DMS53 treated with DMSO at 0.1 percent for 48 hours (cell line): ENCODE results near the gene GGCT.

Experiments used
- DNase-seq: peaks from one replicate; lab custom pipeline; 2025; ENCODE audit not compliant: unreplicated experiment; lab: John Stamatoyannopoulos, UW

The GGCT gene

GRCh38 chr7:30465046-30465810, 39.4 kb downstream of the GGCT start:
- DNase-seq = no peak

GRCh38 chr7:30464231-30464671, 40.4 kb downstream of the GGCT start:
- no peak for DNase-seq

GRCh38 chr7:30463405-30464145, 41.1 kb downstream of the GGCT start:
- DNase-seq = no peak

GRCh38 chr7:30462179-30462578, 42.5 kb downstream of the GGCT start:
- no peak for DNase-seq

GRCh38 chr7:30460246-30460633, 44.4 kb downstream of the GGCT start:
- no peak for DNase-seq

DNA sequence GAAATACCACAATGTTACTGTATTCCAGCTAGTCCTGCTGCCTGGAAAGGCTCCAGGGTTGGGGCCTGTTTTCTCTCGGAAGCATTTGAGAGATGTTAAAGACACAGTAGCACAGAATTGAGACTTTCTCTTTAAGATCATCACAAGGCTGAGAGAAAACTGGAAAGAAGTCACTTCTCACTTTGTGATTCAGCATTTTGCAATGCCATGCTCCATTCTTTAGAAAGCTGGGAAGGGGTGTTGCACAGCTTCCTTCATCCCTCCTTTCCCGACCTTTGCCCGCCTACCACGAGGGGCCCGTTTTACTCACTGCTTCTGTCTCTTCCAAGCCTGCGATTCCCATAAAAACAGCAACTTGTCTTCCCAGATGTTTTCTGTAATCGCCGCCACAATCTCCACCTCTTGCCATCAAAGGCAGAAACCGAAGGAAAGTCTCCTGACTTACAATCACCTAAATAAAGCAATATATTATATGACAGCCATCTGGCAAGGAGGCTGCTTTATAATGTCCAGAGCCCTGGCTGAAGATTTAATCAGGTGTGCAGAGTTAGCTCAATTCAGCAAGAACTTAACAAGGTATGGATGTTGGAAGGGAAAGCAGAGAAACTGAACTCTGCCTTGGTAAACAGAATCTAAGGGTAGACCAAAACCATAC, 44.9 kb downstream of the GGCT start:
- DNase-seq = no peak

DNA sequence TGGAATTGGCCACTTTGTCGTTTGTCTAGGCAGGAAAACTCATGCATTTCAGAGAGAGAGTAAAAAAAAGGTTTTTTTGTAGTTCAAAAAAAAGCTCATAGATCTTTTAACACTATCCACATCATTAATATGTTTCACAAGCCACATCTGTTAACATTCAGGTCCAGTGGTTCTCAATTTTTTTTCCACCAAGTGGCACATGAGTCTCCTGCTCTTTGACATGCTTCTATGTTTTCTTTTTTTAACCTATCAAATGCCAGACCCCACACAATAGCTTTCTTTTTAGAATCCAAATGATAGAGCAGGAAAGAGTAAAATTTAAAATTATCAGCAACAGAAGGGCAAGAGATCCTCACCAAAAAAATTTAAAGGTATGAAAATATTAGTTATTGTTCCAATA, 46.3 kb downstream of the GGCT start:
- no peak for DNase-seq

- DNase-seq = no peak
Measured at GRCh38 chr7:30453921-30454320, 50.7 kb downstream of the GGCT start.

- DNase-seq = no peak
Measured at GRCh38 chr7:30453016-30453415, 51.6 kb downstream of the GGCT start.

DNA sequence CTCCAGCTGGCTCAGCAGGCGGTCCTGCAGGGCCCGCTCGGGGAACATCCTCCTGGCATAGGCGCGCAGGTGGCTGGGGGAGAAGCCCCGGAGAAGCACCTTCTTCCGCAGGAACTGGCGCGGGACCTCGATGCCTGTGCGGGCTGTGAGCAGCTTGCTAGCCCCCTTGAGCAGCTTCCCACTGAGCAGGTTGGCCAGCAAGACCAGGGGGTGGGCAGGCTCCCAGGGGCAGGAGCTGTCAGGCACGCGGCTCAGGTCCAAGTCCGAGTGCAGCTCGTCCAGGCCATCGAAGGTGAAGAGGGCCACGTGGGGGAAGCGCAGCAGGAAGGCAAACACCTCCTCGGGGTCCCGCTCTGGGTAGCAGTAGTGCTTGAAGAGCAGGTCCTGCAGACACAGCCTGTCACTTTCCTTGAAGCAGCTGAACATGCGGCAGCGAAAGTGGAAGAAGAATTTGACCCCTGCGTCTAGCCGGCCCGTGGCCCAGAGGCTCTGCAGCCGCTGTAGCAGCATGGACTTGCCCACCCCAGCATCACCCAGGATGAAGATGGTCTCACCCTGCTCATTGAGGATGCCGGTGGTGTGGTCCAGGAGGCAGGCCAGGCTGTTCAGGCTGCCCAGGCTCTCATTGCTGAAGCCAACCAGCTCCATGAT, 52.2 kb downstream of the GGCT start:
- DNase-seq = no peak

DNA sequence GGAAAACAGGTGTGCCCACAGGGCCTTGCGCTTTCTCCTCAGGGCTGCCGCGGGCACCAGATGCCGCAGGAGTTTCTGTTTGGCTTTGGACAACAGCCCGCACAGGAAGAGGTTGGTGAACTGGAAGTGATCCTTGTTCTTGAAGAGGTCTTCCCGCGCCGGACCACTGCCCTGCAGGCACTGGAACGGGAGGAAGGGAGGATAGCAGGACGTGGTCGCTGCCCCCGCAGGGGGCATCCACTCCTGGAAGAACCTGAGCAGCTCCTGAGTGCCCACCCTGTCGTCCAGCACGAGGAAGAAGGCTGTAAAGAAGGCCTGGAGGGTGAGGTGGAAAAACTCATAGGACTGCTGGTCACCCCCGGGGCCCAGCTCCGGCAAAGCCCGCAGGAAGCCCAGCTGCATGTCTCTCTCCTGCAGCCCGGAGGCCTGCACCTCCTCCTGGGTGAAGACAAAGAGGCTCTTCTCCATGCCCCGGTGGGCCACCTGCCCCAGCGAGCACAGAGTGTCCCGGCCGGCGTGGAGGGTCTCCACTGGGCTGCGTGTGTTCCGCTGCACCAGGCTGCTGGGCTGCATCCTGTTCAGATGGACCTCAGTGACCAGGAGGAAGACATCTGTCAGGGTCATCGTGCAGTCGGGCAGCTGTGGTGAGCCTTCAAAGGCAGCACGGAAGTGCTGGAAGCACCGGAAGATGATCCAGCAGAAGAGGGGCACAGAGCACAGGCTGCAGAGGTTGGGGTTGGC, 52.9 kb downstream of the GGCT start:
- no peak for DNase-seq

DNA sequence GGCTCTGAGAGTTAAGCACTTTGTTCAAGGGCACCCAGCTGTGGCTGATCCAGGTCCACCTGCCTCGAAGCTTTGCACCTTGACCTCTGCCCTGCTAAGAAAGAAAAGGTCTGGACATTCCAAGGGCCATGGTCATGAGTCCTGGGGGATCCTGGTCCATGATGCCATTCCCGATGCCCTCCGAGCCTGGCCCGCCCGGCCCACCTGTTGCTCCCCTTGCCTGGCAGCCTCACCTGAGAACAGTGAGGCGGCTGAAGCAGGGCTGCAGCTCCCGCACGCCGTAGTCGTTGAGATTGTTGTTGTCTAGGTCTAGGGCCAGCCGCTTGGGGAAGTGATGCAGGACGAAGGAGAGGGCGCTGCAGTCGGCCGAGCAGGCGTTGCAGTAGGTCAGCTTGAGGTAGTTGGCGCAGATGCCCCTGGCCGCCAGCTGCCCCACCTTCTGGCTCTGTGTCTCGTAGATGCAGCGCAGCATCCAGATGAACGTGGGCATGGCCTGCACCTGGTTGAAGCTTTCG, 53.6 kb downstream of the GGCT start:
- no peak for DNase-seq

DNA sequence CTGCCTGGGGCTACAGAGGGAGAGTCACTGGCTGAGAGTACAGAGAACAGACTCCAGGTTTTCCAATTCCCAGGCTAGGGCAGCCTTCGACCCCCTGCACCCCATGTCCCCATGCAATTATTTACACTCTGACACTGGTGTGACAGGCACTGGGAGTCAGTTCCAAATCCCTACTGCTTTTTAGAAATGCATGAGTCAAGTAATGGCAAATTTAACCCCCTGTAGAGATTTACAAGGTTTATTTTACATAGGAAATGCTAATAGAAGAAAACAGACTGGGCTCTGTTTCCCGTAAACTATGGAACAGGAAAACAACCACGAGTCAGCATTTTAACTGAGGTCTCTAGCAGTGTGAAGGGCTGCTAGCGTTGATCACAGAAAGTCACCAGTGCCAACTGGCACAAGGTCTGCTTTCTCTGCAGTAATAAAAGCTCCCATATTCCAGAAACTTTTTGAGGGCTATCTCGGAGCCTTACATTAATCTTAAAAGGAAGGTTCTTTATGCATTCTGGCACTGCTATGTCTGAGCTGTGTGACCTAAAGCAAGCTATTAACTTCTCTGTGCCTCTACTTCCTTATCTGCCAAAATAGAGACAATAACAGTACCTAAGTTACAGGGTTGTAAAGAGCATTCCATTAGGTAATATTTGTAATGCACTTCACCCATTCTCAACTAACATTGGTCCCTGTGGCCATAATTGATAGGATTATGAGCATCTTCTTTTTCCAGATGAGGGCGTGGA, 54.2 kb downstream of the GGCT start:
- no peak for DNase-seq

DNA sequence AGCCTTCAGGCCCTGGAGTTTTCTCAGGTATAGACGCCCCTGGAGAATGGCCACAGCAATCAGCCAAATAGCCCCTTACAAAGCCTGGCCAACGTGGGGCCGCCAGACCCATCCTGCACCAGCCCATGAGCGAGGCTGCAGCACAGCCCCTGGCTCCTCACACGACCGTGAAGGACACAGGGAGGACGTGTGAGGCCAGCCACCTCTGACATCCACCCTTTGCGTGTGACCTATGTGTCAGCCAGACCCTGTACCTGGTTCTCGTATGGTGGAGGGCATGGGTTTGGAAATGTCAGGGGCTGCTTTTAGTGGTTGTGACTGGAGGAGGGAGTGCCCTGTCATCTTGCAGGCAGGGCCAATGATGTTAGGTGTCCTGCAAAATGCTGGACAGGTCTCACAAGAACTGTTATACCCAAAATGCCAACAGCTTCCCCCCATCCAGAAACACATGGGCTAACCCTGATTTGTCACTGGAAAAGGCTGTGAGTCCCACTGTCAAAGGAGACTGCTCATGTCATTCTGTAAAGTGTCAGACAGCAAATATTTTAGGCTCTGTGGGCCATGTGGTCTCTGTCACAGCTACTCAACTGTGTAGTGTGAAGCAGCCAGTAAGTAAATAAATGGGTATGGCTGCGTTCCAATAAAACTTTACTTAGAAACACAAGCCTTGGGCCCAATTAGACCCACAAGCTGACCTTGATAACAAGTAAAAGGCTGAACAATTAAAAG, 56.0 kb downstream of the GGCT start:
- peak; percentile 40 for DNase-seq

DNA sequence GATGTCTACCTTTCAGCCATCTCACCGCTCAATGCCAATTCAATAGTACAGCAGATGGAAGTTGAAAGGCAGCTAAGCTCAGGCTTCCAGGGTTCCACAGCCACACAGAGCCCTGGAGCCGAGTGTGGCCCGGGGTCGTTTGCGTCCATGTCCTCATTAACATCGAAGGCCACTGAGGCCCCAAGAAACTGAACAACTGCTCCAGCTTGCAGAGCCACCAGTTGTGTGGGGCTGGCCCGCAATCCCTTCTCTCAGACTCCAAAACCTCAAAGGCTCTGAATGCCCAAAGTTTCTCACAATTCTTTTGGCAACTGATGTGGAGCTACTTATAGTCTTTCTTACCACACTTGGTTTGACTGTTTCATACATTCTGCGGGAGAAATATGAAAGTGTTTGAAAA, 57.2 kb downstream of the GGCT start:
- DNase-seq = no peak
